ENCODE measurements around the gene TENM3.

Gene TENM3

GRCh38 chr4:182215148-182215547 is 28.1 kb upstream of the TENM3 start:
- DNase-seq (ENCODE audit: low read depth) = no peak
- no peak overlapping the region for H3K4me3 ChIP-seq (ENCODE audit: low read depth, low read length)
- TF ChIP-seq CTCF (IDR thresholded peaks at IDR 0.05; ENCODE audit: low read depth, low read length) (no peak), POLR2A (IDR thresholded peaks at IDR 0.05; ENCODE audit: extremely low read depth, insufficient read length) (no peak), MAX (IDR thresholded peaks at IDR 0.05; ENCODE audit: low read depth, low read length) (no peak), MYC (IDR thresholded peaks at IDR 0.05; ENCODE audit: low read depth, low read length) (no peak)

GRCh38 chr4:182216005-182216404 is 27.2 kb upstream of the TENM3 start:
- no peak overlapping the region for H3K4me3 ChIP-seq (ENCODE audit: low read depth, low read length)
- no peak for TF ChIP-seq MAX (IDR thresholded peaks at IDR 0.05; ENCODE audit: low read depth, low read length)
- TF ChIP-seq CTCF (IDR thresholded peaks at IDR 0.05; ENCODE audit: low read depth, low read length) = no peak
- no peak for TF ChIP-seq MYC (IDR thresholded peaks at IDR 0.05; ENCODE audit: low read depth, low read length)
- TF ChIP-seq POLR2A (IDR thresholded peaks at IDR 0.05; ENCODE audit: extremely low read depth, insufficient read length) = no peak
- DNase-seq (ENCODE audit: low read depth) = no peak

GRCh38 chr4:182219411-182220056 is 23.7 kb upstream of the TENM3 start:
- no peak for DNase-seq (ENCODE audit: low read depth)
- H3K4me3 ChIP-seq (ENCODE audit: low read depth, low read length) = no peak overlapping the region

GRCh38 chr4:182221987-182222386 is 21.2 kb upstream of the TENM3 start:
- H3K4me3 ChIP-seq (ENCODE audit: low read depth, low read length) = no peak overlapping the region
- no peak for DNase-seq (ENCODE audit: low read depth)
- TF ChIP-seq CTCF (IDR thresholded peaks at IDR 0.05; ENCODE audit: low read depth, low read length) (no peak), POLR2A (IDR thresholded peaks at IDR 0.05; ENCODE audit: extremely low read depth, insufficient read length) (no peak), MYC (IDR thresholded peaks at IDR 0.05; ENCODE audit: low read depth, low read length) (no peak), MAX (IDR thresholded peaks at IDR 0.05; ENCODE audit: low read depth, low read length) (no peak)

More at GRCh38 chr4:182219411-182220056, 23.7 kb upstream of the TENM3 start:
- TF ChIP-seq CTCF (IDR thresholded peaks at IDR 0.05; ENCODE audit: low read depth, low read length) = no peak
- TF ChIP-seq POLR2A (IDR thresholded peaks at IDR 0.05; ENCODE audit: extremely low read depth, insufficient read length) = no peak
- TF ChIP-seq MYC (IDR thresholded peaks at IDR 0.05; ENCODE audit: low read depth, low read length) = no peak
- no peak for TF ChIP-seq MAX (IDR thresholded peaks at IDR 0.05; ENCODE audit: low read depth, low read length)

GRCh38 chr4:182222766-182223165 is 20.4 kb upstream of the TENM3 start:
- no peak for DNase-seq (ENCODE audit: low read depth)
- no peak overlapping the region for H3K4me3 ChIP-seq (ENCODE audit: low read depth, low read length)
- no peak for TF ChIP-seq MYC (IDR thresholded peaks at IDR 0.05; ENCODE audit: low read depth, low read length)
- TF ChIP-seq MAX (IDR thresholded peaks at IDR 0.05; ENCODE audit: low read depth, low read length) = no peak
- TF ChIP-seq CTCF (IDR thresholded peaks at IDR 0.05; ENCODE audit: low read depth, low read length) = no peak
- TF ChIP-seq POLR2A (IDR thresholded peaks at IDR 0.05; ENCODE audit: extremely low read depth, insufficient read length) = no peak
